ENCODE measurements around the gene SETD1A. TPM values are rescaled to one million over a fixed set of nuclear protein-coding genes. Genes with fewer than 3 reads are reported as not detected.

The SETD1A gene
- total and polyA plus RNA-seq, 9 of the 15 experiments (the other 6 are each of a cell fraction or from before 2014, with no cell fraction given): 0.08 to 36.0 (median 4.2) TPM

DNA sequence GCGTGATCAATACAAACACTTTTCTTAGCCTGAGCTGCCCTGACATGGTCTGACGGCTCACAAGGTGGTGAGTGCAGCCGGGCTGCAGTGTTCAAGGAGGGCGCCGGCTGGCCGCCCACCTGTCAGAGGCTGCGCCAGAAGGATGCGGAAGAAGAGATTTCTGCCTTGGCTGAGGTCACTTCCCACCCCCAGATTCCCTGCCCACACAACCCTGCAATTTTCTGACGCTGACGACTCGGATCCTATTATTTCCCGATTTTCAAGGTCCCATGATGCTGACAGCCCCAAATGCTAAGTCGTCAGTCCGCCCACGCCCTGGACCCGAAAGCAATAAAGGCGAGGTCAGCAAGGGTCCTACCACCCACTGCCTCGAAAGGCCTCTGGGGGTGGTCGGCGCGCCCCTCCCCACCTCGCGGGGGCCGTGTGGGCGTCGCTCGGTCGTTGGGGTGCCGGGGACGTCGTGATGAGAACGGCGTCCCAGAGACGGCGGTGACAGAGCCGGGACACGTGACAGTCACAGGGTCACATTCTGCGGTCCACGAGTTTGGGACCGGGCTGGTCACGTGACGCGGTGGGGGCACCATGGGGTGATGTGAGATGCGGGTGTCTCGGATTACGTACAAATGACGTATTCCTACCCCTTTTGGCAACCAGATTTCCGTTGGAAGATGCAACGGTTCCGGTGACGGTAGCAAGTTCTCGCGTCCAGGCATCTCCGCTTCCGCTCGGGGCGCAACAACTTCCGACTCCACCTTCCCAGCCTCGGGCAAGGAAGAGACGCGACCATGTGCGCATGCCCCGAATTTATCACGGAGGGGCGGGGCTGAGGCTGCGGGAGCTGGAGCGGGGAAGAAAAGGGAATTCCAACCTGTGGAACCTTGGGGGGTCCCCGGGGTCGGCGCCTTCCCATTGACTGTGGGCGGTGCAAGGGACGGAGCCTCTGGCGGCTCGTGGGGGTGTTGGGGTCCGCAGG lies 75.5 kb downstream of the SETD1A start, which contains the start of gene STX4 (continued):
- TF ChIP-seq, protein P1, sequence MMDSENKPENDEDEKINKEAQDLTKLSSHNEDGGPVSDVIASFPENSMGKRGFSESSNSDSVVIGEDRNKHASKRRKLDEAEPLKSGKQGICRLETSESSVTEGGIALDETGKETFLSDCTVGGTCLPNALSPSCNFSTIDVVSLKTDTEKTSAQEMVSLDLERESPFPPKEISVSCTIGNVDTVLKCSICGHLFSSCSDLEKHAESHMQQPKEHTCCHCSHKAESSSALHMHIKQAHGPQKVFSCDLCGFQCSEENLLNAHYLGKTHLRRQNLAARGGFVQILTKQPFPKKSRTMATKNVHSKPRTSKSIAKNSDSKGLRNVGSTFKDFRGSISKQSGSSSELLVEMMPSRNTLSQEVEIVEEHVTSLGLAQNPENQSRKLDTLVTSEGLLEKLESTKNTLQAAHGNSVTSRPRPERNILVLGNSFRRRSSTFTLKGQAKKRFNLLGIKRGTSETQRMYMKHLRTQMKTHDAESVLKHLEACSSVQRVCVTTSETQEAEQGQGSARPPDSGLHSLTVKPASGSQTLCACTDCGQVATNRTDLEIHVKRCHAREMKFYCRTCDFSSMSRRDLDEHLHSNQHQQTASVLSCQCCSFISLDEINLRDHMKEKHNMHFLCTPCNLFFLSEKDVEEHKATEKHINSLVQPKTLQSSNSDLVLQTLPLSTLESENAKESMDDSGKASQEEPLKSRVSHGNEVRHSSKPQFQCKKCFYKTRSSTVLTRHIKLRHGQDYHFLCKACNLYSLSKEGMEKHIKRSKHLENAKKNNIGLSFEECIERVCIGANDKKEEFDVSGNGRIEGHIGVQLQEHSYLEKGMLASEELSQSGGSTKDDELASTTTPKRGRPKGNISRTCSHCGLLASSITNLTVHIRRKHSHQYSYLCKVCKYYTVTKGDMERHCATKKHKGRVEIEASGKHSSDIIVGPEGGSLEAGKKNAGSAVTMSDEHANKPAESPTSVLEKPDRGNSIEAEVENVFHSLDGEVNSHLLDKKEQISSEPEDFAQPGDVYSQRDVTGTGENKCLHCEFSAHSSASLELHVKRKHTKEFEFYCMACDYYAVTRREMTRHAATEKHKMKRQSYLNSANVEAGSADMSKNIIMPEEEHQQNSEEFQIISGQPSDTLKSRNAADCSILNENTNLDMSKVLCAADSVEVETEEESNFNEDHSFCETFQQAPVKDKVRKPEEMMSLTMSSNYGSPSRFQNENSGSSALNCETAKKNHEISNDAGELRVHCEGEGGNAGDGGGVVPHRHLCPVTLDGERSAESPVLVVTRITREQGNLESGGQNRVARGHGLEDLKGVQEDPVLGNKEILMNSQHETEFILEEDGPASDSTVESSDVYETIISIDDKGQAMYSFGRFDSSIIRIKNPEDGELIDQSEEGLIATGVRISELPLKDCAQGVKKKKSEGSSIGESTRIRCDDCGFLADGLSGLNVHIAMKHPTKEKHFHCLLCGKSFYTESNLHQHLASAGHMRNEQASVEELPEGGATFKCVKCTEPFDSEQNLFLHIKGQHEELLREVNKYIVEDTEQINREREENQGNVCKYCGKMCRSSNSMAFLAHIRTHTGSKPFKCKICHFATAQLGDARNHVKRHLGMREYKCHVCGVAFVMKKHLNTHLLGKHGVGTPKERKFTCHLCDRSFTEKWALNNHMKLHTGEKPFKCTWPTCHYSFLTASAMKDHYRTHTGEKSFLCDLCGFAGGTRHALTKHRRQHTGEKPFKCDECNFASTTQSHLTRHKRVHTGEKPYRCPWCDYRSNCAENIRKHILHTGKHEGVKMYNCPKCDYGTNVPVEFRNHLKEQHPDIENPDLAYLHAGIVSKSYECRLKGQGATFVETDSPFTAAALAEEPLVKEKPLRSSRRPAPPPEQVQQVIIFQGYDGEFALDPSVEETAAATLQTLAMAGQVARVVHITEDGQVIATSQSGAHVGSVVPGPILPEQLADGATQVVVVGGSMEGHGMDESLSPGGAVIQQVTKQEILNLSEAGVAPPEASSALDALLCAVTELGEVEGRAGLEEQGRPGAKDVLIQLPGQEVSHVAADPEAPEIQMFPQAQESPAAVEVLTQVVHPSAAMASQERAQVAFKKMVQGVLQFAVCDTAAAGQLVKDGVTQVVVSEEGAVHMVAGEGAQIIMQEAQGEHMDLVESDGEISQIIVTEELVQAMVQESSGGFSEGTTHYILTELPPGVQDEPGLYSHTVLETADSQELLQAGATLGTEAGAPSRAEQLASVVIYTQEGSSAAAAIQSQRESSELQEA (IDR thresholded peaks at IDR 0.05; ENCODE audit: low read depth): no peak
- TF ChIP-seq SRSF1 (IDR thresholded peaks at IDR 0.05; ENCODE audit: low read depth, low read length): no peak
- TF ChIP-seq MTF1 (CRISPR knock-in tag; IDR thresholded peaks at IDR 0.05; ENCODE audit: borderline replicate concordance): no peak
- TF ChIP-seq ZZZ3 (IDR thresholded peaks at IDR 0.05): no peak
- TF ChIP-seq FOXJ3 (CRISPR knock-in tag; IDR thresholded peaks at IDR 0.05): no peak
- TF ChIP-seq, protein P2, sequence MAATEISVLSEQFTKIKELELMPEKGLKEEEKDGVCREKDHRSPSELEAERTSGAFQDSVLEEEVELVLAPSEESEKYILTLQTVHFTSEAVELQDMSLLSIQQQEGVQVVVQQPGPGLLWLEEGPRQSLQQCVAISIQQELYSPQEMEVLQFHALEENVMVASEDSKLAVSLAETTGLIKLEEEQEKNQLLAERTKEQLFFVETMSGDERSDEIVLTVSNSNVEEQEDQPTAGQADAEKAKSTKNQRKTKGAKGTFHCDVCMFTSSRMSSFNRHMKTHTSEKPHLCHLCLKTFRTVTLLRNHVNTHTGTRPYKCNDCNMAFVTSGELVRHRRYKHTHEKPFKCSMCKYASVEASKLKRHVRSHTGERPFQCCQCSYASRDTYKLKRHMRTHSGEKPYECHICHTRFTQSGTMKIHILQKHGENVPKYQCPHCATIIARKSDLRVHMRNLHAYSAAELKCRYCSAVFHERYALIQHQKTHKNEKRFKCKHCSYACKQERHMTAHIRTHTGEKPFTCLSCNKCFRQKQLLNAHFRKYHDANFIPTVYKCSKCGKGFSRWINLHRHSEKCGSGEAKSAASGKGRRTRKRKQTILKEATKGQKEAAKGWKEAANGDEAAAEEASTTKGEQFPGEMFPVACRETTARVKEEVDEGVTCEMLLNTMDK (IDR thresholded peaks at IDR 0.05; ENCODE audit: borderline replicate concordance, insufficient read depth, low read depth, low read length, poor library complexity, severe bottlenecking): no peak
- TF ChIP-seq HNRNPUL1 (IDR thresholded peaks at IDR 0.05; ENCODE audit: low read length): no peak
- peak; percentile 59 for TF ChIP-seq TCF3 (CRISPR knock-in tag; IDR thresholded peaks at IDR 0.05)
- TF ChIP-seq, protein P3, sequence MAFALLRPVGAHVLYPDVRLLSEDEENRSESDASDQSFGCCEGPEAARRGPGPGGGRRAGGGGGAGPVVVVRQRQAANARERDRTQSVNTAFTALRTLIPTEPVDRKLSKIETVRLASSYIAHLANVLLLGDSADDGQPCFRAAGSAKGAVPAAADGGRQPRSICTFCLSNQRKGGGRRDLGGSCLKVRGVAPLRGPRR (CRISPR knock-in tag; IDR thresholded peaks at IDR 0.05): no peak; the same call in 1 of the 2 replicates
- peak; percentile 30 for TF ChIP-seq ZNF316 (IDR thresholded peaks at IDR 0.05)
- TF ChIP-seq STAT5B (CRISPR knock-in tag; IDR thresholded peaks at IDR 0.05): no peak
- peak; percentile 66; the same call in 1 of the 2 replicates for TF ChIP-seq TRIM28 (IDR thresholded peaks at IDR 0.05)
- TF ChIP-seq PCBP2 (IDR thresholded peaks at IDR 0.05; ENCODE audit: low read depth, low read length, poor library complexity, severe bottlenecking): no peak
- TF ChIP-seq, protein P4, sequence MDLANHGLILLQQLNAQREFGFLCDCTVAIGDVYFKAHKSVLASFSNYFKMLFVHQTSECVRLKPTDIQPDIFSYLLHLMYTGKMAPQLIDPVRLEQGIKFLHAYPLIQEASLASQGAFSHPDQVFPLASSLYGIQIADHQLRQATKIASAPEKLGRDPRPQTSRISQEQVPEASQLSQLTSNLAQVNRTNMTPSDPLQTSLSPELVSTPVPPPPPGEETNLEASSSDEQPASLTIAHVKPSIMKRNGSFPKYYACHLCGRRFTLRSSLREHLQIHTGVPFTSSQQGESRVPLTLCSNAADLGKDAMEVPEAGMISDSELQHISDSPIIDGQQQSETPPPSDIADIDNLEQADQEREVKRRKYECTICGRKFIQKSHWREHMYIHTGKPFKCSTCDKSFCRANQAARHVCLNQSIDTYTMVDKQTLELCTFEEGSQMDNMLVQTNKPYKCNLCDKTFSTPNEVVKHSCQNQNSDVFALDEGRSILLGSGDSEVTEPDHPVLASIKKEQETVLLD (IDR thresholded peaks at IDR 0.05): 0 out of 2 replicates have a peak, but pooled peaks have one; percentile 74
